GM19324 (cell line): Measurements from ENCODE around the gene PTTG1IP.
"Not testable (repeated sequence)": the region's sequence is repeated elsewhere in the genome, so short reads cannot be mapped to it uniquely, and the experiment has no call there.

ENCODE experiments used
- ATAC-seq: cut with Tn5 transposase; IDR thresholded peaks from one replicate; pipeline ENCODE4 v1.9.1; 2021; ENCODE audit warnings: mild to moderate bottlenecking, moderate library complexity; ENCODE audit not compliant: unreplicated experiment, low FRiP score

The PTTG1IP gene, protein sequence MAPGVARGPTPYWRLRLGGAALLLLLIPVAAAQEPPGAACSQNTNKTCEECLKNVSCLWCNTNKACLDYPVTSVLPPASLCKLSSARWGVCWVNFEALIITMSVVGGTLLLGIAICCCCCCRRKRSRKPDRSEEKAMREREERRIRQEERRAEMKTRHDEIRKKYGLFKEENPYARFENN

DNA sequence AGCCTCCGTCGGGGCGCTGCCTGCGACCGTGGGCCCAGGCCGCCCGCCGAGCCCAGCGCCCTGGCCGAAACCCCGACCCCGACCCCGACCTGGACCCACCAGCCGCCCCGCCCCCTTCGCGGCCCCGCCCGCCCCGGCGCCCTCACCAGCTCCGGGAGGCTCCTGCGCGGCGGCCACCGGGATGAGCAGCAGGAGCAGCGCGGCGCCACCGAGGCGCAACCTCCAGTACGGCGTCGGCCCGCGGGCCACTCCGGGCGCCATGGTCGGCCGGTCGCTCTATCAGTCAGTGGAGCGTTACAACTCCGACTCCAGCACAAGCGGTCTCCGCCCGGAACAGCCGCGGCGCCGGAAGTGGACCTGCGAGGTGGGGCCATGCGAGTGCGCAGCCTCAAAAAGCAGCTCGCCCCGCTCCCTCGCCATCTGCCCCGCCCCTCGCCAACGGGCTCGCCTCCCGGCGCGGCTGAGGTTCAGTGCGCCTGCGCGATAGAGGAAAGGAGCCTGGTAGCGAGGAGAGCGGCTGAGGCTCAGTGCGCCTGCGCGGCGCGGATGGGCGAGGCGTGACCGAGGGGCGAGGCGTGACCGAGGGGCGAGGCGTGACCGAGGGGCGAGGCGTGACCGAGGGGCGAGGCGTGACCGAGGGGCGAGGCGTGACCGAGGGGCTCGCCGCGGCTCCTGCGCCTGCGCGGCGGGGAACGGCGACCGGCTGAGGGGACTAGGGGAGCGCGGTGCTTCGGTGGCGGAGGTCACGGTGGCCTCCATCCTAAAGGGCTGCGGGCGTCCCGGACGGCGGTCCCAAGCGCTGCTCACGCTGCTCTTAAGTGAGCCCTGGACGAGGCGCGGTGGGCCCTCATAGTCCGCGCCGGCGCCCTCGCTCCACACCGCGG is at the start of gene PTTG1IP:
PTTG1IP (minus strand) TSS at position 335 of the 884 bp plus-strand sequence; CDS start at position 261, 74 bp downstream.
- peak; percentile 80 for ATAC-seq

DNA sequence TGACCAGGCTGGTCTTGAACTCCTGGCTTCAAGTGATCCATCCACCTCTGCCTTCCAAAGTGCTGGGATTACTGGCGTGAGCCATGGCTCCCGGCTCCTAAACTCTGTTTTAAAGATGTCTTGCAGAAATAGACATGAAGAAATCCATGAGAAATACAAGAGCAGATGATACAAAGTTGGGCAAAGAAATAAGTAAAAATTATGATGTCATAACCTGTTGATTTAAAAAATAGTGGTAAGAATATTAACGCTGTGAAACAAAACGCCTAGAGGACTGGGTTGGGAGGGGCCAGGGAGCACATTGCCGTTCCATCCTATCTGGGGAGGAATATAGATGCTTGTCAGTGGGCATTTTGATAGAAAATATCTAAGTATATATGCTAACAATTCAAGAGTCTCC is 48.4 kb upstream of the PTTG1IP start:
- ATAC-seq, result no peak

DNA sequence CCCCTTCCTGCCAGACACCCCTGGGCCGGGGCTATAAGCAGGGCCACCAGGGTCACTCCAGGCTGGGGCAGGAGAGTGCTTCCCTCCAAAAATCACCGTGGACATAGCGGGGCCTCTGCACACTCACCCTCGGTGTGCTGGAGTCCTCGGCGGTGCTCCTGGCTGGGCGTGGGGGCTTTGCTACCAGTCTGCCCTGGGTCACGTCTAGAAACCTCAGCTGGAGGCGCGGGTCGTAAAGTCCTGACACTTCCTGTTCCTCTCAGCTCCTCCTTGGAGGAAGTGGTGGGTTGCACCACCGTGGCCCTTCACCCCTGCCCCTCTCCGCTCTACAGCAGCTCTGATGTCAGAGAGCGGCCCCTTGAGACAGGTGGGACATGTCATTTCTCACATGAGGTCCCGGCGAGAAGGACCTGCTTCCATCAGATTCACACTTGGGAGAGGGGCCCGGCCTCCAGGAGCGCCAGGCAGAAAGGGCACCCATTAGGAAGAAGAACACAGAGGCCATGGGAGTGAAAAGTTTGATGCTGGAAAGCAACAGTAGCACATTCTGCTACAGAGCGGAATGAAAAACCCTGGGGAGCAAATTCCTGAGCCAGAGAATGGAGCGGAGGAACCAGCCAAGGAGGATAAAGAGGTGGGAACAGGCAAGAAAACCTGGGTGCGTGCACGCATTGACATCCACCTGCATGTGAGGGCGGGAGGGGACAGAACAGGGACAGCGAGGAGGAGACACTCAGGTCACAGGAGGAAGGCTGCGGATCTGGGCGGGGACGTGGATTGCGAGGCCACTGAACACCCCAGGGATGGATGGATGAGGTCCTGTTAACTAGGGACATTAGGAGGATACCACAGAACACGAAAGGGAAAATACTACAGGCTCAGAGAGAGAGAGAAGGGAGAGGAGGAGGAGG is 47.5 kb upstream of the PTTG1IP start, which contains the start of gene ITGB2:
ITGB2 (minus strand) TSS at position 206 of the 911 bp plus-strand sequence. CDS start 10,117 bp downstream, outside the sequence.
- peak; percentile 53 for ATAC-seq

DNA sequence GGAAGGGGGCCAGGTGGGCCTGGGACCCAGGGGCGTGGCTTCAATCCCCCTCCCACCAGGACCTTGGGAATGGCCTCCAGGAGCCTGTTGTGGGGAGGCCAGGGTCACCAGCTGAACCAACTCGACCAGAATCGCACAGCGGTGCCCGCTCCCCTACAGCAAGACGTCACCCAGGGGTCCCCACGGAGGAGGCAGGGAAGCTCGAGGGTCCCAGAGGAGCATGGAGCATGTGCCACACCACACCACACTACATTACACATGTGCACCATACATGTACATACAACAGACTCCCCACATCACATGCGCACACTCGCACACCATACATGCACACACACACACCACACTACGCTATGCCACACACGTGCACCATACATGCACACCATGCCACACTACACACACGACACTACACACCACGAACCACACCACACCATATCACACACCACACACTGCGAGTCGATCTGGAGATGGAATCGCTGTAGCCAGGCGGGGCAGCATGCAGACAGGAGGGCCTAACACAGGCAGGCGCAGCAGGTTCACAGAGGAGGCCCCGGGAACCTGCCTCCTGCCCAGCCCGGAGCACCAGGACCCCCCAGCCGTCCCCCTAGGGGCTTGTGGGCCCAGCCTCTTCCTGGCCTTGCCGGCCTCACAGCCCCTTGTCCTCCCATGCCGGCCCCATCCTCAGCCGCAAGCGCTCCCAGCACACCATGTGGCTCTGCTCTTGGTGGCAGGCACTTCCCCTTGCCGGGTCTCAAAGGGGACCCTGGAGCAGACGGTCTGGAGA is 46.6 kb upstream of the PTTG1IP start:
- no peak for ATAC-seq

DNA sequence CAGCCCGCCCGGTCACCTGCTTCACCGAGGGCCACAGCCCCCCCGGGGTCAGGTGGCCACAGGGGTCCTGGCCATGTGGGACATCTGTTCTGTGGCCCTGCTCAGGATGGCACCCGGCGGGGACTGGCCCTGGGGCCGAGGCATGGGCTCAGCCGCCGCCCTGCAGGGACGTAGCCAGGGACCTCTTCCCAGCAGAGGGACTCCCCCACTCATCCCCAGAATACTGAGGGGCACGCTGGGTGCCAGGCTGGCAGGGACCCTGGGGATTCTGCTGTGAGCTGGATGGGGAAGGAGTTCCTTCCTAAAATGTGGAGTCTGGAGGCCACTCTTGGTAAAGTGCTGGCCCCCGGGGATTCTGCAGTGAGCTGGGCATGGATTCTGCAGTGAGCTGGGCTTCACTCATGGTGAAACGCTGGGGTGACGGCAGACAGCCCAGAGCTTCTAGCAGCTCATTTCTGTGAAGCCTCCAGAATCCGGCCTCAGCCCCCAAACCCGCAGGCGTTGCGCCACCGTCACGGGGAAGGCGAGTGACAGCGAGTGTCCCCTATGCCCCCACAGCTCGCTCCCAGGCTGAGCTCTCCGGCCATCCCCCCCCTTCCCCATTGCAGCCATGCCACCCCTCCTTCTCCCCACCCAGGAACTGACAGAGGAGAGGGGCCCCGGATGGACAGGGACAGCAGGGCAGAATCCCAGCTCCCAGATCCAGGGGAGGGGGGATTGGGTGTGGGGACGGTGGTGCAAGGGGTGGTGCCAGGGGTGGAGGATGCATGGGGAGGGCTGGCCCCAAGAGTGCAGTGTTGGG is 45.8 kb upstream of the PTTG1IP start:
- no peak for ATAC-seq

GRCh38 chr21:44918581-44919033 is 45.1 kb upstream of the PTTG1IP start:
- no peak for ATAC-seq

DNA sequence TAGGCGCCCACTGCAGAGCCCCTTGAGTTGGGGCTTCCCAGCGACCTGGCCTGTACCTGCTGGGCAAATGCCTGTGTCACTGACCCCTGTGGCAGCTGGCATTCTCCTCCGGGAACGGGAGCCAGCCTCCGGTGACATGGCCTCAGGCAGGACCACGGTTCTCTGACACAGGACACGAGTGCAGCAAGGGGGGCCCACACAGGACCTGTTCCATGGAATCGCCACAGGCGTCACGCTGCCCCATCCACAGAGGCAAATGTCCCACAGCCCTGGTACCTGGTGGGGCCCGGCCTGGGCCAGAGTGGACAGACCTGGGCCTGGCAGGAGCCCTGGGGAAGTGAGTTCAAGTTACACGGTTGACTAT is 44.6 kb upstream of the PTTG1IP start:
- ATAC-seq, result no peak

GRCh38 chr21:44917446-44918106 is 44.1 kb upstream of the PTTG1IP start:
- no peak for ATAC-seq

GRCh38 chr21:44916965-44917364 is 43.5 kb upstream of the PTTG1IP start:
- ATAC-seq, result no peak

DNA sequence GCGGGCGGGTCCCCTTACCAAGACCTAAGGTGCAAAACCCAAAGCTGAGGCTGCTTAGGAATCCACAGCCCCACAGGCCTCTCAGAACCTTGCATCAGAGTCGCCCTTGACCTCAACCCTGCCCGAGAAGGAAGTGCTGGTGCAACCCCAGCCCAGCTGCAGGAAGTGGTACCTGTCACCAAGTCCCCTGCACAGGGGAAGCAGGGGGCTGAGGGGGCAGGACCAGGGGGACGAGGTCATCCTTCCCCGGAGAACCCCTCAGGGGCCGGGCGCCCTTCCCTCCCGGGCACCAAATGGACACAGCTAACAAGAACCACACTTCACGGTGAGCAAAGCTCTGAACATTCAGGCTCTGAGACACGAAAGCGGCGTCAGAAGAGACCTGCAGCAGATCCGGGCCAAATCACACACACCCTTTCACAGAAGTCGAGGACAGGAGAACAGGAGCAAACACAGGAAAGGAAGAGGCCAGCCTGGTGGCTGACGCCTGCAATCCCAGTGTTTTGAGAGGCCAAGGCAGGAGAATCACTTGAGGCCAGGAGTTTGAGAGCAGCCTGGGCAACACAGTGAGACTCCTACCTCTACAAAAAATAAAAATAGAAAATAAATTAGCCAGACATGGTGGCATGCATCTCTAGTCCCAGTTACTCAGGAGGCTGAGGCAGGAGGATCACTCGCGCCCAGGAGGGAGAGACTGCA is 40.8 kb upstream of the PTTG1IP start:
- ATAC-seq, result no peak

DNA sequence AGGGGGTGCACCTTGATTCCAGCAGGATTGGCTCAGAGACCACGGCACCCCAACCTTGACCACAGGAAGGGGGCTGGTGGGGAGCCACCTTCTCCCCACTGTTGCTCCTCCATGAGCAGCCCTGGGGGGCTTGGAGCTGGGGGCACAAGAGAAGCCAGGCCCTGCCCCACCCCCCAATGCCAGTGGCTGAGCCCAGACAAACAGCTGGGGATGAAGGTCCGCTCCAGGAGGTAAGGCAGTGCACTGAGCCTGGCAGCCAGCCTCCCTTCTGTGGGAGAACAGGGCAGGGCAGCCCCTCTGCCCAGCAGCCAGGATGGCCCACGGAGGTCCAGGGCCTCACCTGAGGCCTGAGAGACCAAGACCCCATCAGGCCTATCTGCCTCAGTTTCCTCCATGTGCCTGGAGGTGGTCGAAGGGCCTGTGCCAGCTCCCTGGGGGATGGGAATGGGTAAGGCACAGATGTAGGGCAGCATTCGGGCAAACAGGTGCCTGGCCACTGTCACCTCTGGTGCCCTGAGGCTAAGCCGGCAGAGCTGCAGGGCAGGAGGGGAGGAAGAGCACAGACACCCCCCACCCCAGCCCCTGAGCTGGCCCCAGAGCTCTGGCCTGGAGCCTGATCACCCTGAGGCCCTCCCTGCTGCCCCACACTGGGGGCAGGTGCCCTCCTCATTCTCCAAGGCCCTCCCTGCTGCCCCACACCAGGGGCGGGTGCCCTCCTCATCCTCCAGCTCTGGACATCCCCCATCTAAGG is 40.1 kb upstream of the PTTG1IP start:
- no peak for ATAC-seq

DNA sequence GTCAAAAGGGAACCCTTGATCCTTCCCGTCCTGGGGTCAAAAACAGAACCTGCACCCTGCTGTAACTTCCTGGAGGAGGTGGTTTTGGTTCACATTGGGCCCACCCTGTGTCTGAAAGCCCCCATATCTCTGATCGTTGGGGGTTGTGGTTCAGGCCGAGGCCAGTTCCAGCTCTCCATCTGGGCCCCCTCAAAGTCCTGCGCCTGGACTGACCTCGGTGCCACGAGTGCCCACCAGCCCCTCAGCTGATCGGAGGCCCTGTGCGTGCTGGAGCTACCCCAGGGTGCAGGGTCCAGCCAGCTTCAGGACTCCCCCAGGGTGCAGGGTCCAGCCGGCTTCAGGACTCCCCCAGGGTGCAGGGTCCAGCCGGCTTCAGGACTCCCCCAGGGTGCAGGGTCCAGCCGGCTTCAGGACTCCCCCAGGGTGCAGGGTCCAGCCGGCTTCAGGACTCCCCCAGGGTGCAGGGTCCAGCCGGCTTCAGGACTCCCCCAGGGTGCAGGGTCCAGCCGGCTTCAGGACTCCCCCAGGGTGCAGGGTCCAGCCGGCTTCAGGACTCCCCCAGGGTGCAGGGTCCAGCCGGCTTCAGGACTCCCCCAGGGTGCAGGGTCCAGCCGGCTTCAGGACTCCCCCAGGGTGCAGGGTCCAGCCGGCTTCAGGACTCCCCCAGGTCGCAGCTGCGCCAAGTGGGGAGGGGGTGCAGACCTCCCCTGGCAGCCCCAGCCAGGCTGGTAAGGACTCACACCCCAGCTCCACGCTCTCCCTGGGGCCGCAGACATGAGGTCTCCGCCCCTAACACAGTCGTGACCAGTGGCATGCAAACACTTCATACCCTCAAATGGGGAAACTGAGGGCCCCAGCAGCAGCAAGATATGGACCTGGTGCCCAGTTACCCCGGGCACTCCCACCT is 39.3 kb upstream of the PTTG1IP start:
- ATAC-seq, result not testable (repeated sequence)

GRCh38 chr21:44912158-44912473 is 38.6 kb upstream of the PTTG1IP start:
- no peak for ATAC-seq

DNA sequence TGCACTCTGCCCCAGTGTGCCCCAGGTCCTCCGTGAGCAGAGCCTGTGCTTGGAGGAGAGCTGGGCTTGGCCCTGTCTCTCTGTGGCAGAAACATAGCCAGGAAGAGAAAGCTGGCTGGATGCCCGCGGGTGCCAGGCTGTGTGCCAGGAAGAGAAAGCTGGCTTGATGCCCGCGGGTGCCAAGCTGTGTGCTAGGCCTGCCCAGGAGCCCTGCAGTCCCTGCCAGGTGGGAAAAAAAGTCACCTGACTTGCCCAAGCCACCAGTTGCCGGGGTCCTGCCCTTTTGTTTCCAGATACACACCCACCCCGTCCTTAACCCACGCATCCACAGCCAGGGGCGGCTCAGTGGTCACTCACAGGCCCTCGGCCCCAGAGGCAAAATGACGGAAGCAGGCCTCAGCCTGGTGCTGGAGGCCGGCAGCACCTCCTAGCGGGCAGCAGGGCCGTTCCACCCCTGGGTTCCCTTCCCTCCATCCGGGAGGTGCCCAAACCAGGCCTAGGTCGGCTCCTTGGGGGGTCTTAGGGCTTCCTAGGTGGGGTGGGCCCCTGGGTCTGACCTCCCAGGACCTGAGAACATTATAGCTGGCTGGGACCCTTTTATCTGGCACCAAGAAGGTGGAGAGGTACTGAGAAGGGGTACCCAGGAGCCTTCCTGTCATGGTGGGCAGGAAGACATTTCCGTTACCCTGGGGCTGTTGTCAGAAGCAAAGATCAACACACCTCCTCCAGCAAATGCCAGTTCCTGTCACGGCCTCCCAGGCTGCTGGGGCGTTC is 38.1 kb upstream of the PTTG1IP start:
- ATAC-seq, result no peak

GRCh38 chr21:44911068-44911383 is 37.5 kb upstream of the PTTG1IP start:
- ATAC-seq, result no peak
